ENCODE measurements around the gene SMARCC2.
A peak's percentile ranks its signal among the peaks of the same experiment; 100 is the strongest.

The SMARCC2 gene

DNA sequence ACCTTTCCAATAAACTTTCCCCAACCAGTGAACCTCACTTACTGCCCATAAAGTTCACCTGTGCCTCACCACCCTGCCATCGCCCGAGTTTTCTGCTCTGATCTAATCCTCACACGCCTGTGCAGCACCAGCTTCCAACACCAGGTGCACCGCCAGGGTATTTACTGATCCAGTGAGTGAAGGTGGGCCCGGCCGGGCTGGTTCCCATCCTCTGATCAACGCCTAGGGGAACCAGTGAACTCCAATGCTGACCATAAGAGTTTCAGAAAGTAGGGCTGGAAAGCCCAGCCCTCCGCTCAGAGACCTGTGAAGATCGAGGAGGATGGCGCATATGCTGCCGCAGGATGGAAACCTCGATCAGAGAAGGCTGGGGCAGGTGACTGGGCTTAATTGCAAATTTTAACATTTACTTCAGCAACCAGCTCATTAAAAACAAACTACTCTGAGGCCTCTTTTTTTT, 37.6 kb downstream of the SMARCC2 start:
- DNase-seq (ENCODE audit: low spot score) = peak; percentile 83

DNA sequence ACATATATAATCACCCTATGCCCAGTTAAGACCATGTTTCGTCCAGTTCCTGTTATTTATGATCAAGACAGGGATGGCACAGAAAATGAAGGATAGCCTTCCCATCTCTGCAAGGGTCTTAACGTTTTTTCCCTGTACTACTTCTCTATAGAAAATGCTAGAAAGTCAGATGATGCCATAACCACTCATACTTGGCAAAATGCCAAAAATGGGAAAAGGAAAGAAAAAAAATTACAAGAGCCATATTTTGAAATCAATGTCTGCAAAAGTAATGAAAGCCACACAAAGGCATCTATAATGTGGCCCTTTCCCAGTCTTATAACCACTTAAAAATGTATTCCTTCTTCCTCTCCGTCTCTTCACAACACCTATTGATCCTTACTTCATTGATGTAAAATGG, 38.7 kb downstream of the SMARCC2 start:
- DNase-seq (ENCODE audit: low spot score) = no peak

DNA sequence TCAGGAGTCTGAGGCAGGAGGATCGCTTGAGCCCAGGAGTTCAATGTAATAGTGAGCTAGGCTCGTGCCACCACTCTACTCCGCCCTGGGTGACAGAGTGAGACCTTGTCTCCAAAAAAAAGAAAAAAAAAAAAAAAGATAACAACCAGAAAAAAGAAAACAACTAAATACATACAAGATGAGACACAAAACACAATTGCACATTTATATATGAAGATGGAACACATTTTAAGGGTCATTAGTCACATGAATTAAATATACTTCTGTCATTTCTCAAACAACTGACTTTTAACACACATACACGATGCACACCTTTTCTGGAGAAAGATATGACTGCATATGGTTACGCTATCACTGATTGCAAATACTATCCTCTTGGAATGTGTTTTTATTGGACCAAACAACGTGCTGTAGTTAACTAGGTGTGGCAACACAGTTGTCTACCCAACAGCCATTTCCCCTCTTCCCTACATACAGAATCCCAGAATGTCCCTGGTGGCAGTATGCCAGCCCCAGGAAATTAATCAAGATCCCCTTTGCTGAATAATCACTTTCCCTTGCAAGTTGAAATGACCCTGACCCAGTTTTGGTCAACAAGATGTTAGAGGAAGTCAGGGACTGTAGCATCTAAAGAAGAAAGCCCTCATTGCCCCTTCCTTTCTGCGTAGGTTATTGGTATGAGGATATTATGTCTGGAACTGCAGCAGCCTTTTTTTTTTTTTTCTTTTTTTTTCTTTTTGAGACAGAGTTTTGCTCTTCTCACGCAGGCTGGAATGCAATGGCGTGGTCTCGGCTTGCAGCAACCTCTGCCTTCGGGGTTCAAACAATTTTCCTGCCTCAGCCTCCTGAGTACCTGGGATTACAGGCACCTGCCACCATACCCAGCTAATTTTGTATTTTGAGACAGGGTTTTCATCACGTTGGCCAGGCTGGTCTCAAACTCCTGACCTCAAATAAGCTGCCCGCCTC, 42.5 kb downstream of the SMARCC2 start:
- no peak for DNase-seq (ENCODE audit: low spot score)

DNA sequence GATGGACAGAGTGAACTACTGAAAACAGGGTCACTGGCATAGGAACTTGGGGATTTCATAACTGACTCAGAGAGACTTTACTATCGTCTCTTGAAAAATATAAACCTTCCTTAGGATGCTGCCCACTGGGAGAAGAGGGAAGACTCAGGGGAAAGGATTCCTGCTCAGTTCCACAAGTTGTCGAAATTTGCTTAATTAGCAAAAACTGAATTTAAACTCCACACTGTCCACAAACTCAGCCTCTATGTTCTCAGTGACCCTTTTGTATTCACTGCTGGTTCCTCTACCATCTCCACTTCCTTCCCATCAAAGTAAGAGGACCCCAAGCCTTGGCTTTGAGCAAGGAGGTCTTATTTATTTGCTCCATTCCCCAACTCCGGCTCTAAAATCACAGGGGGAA, 44.1 kb downstream of the SMARCC2 start:
- DNase-seq (ENCODE audit: low spot score) = no peak

DNA sequence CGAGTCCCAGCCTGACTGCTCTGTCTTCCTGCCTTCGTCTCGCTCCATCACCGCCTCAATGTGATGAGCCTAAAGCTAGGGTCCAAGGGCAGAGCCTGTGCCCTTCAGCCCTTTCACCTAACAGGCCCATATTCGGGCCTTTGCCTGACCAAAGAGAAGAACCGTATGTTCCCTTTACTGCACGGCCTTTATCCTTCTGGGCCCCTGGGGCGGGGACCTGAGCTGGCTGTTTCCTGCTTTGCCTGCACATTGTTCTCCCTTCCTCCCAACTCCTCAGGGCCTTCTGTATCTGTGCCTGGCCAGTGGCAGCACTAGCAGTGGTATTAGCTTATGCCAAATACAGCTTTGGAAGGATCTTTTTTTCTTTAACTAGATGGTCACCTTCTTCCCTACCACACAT, 45.4 kb downstream of the SMARCC2 start:
- DNase-seq (ENCODE audit: low spot score) = no peak

DNA sequence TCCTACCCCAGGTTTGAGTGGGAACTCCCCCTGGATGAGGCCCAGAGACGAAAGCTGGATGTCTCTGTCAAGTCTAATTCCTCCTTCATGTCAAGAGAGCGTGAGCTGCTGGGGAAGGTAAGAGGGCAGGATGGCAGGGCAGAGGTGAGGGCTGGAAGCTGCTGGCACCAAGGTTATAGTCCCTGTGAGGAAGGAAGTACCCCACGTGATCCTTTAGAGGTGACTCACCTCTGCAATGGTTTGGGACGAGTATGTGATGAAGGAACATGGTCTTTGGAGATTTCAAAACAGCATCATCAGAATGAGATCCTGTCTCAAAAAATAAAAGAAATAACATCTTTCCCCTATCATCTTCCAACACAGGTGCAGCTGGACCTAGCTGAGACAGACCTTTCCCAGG, 46.1 kb downstream of the SMARCC2 start:
- no peak for DNase-seq (ENCODE audit: low spot score)

DNA sequence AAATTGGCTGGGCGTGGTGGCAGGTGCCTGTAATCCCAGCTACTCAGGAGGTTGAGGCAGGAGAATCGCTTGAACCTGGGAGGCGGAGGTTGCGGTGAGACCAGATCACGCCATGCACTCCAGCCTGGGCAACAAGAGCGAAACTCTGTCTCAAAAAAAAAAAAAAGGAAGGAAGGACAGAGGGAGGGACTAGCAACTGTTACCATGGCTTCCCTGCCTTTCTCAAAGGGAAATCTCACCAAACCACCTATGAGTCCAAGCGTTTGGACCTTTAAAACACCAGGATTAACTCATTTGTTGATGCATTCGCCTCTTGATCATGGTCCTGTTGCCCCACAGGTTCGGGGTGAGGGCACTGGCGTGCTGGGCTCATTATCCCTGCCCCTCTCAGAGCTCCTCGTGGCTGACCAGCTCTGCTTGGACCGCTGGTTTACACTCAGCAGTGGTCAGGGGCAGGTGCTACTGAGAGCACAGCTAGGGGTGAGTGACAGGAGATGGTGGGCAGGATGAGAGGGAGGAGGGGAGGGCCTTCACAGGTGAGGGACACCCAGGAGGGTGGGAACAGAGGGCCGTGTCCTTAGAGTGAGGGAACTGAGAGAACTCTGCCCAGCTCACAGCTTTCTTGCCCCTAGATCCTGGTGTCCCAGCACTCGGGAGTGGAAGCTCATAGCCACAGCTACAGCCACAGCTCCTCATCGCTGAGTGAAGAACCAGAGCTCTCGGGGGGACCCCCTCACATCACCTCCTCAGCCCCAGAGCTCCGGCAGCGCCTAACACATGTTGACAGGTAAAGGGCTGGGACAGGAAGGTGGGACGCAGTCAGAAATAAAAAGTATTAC, 47.1 kb downstream of the SMARCC2 start:
- no peak for DNase-seq (ENCODE audit: low spot score)

DNA sequence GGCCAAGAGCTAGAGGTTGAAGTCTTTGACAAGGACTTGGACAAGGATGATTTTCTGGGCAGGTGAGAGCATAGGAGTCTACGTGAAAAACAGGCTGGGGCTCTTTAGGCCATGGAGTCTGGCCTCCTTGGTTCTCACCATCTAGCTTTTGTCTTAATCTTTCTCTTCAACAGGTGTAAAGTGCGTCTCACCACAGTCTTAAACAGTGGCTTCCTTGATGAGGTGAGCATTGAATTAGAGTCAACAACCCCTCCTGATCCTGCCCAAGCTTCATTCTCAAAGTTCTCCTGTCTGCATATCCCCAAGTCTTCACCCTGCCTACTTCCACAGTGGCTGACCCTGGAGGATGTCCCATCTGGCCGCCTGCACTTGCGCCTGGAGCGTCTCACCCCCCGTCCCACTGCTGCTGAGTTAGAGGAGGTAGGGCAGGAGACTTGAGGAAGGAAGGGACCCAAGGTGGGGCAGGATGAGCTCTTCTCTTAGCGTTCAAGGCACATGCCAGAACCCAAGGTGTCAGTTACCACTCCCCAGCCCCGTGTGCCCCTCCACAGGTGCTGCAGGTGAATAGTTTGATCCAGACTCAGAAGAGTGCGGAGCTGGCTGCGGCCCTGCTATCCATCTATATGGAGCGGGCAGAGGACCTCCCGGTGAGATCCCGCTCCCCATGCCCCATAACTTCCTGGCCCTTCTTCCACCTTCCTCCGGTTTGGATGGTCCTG, 51.3 kb downstream of the SMARCC2 start:
- DNase-seq (ENCODE audit: low spot score) = no peak

DNA sequence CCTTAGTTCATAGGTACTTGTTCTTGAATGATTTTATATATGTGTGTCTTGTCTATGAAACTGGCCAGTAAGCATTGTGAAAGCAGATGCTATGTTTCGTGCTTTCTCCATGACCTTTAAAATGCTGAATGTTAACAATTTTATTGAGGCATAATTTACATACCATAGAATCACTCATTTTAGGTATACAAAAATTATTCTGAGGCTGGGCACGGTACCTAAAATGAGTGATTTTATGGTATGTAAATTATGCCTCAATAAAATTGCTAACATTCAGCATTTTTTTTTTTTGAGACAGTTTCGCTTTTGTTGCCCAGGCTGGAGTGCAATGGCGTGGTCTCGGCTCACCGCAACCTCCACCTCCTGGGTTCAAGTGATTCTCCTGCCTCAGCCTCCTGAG, 54.4 kb downstream of the SMARCC2 start:
- DNase-seq (ENCODE audit: low spot score) = no peak

DNA sequence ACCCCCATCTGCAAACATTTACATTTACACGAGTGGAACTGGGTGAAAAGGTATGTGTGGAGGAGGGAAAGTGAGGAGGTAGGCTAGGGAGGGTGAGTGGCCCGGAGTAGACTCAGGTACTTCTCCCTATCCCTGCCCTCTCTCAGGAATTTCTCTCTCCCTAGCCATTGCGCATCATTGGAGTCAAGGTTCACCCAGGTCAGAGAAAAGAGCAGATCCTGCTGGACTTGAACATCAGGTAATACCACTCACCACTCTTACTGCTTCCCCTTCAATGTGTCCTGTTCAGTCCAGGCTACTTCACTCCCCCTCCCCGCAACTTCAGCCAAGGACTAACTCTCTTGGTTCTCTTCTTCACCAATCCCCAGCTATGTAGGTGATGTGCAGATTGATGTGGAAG, 58.4 kb downstream of the SMARCC2 start:
- DNase-seq (ENCODE audit: low spot score) = no peak

DNA sequence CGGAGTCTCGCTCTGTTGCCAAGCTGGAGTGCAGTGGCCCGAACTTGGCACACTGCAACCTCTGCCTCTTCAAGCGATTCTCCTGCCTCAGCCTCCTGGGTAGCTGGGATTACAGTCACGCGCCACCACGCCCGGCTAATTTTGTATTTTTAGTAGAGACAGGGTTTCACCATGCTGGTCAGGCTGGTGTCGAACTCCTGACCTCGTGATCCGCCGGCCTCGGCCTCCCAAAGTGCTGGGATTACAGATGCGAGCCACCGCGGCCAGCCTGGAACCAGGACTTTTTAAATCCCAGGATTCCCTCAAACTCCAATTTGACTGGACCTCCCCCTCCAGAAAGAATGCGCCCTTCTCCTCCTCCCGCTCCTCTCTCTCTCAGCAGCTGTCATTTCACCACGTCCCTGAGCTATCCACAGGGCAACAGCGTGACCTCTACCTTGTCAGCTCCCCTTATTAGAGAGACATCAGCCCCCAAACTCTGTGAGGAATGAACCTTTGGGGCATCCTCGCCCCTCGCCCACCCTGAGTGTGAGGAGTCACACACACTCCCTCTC, 59.3 kb downstream of the SMARCC2 start:
- DNase-seq (ENCODE audit: low spot score) = no peak

DNA sequence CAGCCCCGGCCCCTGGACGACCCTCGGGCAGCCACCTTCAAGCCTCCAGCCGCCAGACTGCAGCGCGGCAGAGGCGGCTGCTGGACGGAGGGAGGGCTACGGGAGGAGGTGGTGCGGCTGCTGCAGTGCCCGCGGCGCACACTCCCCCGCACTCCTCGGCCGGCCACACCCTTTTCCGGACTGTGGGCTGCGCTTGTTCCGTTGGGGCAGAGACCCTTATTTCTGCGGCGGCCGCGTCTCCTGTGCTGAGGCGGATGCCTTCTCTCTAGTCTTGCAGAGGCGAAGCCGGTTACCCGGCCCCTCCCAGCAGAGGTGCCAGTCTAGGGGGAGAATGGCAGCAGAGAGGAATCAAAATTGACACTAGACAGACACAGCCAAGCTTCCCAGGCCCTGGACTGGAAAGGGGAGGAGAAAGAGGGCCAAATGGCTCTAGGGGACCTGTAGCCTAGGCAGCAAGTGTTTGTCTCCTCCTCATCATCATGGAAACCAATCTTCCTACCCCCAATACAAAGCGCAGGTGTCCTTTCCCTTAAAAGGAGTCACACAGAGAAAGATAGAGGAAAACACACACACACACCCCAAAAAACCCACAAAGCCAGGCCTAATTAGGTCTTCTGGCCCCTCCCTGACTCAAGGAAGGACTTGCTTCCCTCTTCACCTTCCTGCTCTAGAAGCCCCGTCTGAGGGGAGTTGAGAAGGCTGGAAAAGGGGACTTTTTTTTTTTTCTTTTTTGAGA, 59.9 kb downstream of the SMARCC2 start:
- DNase-seq (ENCODE audit: low spot score) = peak; percentile 86

DNA sequence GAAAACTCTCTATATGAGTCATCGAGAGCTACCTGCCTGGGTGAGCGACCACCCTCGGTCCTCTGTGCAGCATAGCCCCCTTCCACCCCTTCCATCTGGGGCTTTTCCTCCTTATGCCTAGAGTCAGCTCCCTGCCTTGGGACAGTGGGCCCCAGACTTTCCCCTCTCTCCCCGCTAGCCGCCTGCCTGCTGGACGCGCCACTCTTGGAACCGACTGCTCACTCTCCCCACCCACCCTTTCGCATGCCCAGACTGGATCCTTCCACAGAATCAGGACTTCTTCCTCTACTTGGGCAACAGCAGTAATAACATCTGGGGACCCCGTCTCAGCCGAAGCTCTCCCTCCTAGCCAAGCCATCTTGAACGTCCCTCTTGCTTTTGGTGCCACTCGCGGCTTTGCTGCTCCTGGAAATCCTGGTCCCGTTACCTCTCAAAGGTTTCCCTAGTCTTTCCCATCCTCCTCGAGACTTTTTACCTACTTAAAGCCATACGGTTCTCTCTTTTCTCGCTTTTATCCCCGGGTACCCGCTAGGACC, 60.5 kb downstream of the SMARCC2 start:
- DNase-seq (ENCODE audit: low spot score) = peak; percentile 72

DNA sequence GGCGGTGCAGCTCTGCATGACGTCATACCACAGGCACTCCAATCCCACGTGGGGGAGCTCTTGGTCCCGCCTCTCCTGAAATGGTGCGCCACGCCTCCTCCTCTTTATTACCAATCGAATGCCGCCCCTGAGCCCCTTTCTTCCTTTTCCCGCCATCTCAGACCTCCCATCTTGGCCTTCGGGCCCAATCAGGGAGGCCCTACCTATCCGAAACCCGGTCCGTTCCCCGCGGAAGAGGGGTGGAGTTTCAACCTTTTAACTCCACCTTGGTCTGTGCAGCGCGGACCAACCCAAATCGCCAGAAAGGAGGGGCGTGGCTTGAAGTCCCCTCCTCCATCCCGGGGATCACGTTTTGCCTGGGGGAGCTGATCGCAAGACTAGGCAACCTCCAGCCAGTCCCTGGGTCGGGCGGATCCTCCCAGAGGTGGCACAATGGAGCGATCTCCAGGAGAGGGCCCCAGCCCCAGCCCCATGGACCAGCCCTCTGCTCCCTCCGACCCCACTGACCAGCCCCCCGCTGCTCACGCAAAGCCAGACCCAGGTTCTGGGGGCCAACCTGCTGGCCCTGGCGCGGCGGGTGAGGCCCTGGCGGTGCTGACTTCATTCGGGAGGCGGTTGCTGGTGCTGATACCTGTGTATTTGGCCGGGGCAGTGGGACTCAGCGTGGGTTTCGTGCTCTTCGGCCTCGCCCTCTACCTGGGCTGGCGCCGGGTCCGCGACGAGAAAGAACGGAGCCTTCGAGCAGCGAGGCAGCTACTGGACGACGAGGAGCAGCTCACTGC, 61.2 kb downstream of the SMARCC2 start, which contains the start of gene ESYT1:
Gene ESYT1, plus strand, starts transcription at position 380 of the 782 bp plus-strand sequence. Its CDS starts 53 bp downstream, at position 433.
- DNase-seq (ENCODE audit: low spot score) = peak; percentile 100

DNA sequence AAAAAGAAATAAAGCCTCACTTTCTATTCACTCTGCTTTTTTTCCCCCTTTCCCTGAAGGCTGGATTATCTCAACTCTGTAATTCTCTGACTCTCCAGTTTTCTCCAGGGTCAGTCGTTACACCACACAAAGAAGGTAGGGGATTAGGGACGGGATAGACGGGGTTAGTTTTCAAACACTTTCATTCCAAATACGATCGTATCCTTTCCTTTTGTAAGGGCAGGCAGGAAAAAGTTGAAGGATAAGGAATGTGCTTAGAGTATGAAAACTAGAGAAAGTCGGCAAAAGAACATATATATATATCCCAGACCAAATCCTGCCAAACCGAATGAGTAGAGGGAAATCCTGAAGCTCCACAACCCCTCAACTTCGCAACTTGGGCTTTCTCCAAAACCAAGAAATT, 61.8 kb downstream of the SMARCC2 start:
- DNase-seq (ENCODE audit: low spot score) = no peak

DNA sequence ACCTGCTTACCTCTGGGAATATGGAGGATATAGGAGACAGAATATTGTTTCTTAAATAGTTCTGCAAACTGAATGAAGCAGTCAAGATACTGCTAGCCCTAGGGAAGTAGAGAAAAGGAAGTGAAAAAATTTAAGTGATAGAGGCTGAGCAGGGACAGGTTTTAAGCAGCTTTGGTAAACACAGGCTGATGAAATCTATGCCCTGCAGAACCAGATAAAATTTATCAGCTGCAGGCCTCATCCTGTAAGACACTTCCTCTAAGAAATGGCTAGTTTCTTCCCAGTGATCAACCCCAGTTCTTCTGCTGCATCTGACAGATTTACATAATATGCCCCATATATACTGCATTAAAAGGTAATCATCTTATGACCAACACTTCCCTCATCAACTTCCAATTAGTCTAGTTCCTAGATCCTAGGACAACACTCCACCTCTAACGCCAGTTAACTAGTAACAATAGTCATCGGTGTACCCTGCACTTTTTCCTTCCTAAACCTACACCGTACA, 62.5 kb downstream of the SMARCC2 start:
- DNase-seq (ENCODE audit: low spot score) = no peak

DNA sequence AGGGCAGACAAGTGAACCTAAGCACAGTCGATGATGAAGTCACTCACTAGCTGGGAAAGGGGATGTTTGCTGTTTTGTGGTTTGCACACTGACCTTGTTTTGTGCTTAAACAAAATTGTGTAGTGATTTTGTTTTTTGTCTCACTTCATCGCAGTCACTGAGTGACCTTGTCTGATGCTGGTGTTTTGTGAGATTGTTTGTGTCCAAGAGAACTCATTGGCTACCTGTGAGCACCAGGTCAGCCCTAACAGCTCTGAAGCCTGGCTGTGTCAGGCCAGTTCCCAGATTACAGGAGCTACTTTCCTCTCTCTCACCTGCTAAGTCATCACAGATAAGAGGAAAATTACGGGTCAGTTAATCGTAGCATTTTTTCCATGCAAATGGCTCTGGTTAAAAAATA, 65.2 kb downstream of the SMARCC2 start:
- DNase-seq (ENCODE audit: low spot score) = no peak

DNA sequence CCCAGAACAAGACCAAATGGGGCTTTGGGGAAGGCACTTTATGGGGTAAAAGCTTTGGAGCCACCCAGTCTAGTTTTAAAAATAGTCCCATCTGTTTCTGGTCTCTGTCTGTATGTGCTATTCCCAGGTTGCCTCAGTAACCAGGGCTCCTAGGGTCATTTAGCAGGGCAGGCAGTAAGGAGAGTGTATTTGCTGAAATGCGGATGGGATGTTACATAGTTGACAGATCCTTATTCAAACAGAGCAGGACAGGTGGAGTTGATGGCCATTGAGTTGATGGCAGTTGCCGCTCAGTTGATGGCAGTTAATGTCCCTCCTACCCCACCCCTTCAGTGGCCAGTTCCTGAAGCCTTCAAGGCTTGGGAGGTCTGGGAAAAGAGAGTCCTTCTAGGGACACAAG, 66.6 kb downstream of the SMARCC2 start:
- no peak for DNase-seq (ENCODE audit: low spot score)

DNA sequence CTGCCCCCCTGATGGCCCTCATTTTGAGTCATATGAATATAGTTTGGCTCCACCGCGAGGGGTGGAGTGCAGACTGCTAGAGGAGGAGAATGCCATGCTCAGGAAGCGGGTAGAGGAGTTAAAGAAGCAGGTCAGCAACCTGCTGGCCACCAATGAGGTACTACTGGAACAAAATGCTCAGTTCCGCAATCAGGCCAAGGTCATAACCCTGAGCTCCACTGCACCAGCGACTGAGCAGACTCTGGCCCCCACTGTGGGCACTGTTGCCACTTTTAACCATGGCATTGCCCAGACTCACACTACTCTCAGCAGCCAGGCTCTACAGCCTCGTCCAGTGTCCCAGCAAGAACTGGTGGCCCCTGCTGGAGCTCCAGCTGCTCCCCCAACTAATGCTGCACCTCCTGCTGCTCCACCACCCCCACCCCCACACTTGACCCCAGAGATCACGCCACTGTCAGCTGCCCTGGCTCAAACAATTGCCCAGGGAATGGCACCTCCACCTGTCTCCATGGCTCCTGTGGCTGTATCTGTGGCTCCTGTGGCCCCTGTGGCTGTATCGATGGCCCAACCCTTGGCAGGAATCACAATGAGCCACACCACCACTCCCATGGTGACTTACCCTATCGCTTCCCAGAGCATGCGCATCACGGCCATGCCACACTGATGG, 67.9 kb downstream of the SMARCC2 start:
- DNase-seq (ENCODE audit: low spot score) = no peak
